SK-N-SH treated with all-trans-retinoic acid at 6 μM for 48 hours (cell line): ENCODE measurements around the gene IMP4.

Experiments
- ATAC-seq: fragments of 200-7000 bp; cut with Tn5 transposase; 3 replicates; pipeline ENCODE4 v1.9.1; 2020; ENCODE audit warnings: mild to moderate bottlenecking, moderate library complexity
- ARNTL ChIP-seq: fragments of 450-650 bp; formaldehyde crosslinking; IDR thresholded peaks from 2 replicates; pipeline ENCODE4 v1.5.0; 2020; ENCODE audit warnings: low read depth, mild to moderate bottlenecking, moderate library complexity, borderline replicate concordance
- BACH2 ChIP-seq: fragments of 250-450 bp; sonication (Bioruptor Pico); IDR thresholded peaks from 2 replicates; pipeline ENCODE4 v1.9.0; 2021; ENCODE audit warnings: mild to moderate bottlenecking, borderline replicate concordance
- CSDC2 ChIP-seq: fragments of 250-450 bp; sonication (Bioruptor Pico); IDR thresholded peaks from 2 replicates; pipeline ENCODE4 v1.5.0; 2020; ENCODE audit warnings: mild to moderate bottlenecking, moderate library complexity
- ESRRG ChIP-seq: fragments of 250-450 bp; sonication (Bioruptor Pico); IDR thresholded peaks from 2 replicates; pipeline ENCODE4 v1.6.1; 2021; ENCODE audit warnings: mild to moderate bottlenecking
- ISL1 ChIP-seq: fragments of 250-450 bp; sonication (Bioruptor Pico); IDR thresholded peaks from 2 replicates; pipeline ENCODE4 v2.1.2; 2022; ENCODE audit warnings: mild to moderate bottlenecking, moderate library complexity
- OSR1 ChIP-seq: fragments of 250-450 bp; sonication (Bioruptor Pico); IDR thresholded peaks from 2 replicates; pipeline ENCODE4 v1.8.0; 2022; ENCODE audit warnings: moderate library complexity, mild to moderate bottlenecking, inconsistent platforms
- PPARA ChIP-seq: fragments of 250-450 bp; sonication (Bioruptor Pico); IDR thresholded peaks from 2 replicates; pipeline ENCODE4 v1.5.0; 2020; ENCODE audit warnings: mild to moderate bottlenecking, borderline replicate concordance
- RARB ChIP-seq: fragments of 250-450 bp; sonication (Bioruptor Pico); IDR thresholded peaks from 2 replicates; pipeline ENCODE4 v1.8.0; 2021; ENCODE audit warnings: mild to moderate bottlenecking, moderate library complexity
- SNAI2 ChIP-seq: fragments of 250-450 bp; sonication (Bioruptor Pico); IDR thresholded peaks from 2 replicates; pipeline ENCODE4 v1.5.0; 2020; ENCODE audit warnings: mild to moderate bottlenecking, moderate library complexity
- TCF4 ChIP-seq: fragments of 250-450 bp; sonication (Bioruptor Pico); IDR thresholded peaks from 2 replicates; pipeline ENCODE4 v1.8.0; 2021; ENCODE audit warnings: mild to moderate bottlenecking, moderate library complexity, borderline replicate concordance
- TOX ChIP-seq: fragments of 250-450 bp; sonication (Bioruptor Pico); IDR thresholded peaks from 2 replicates; pipeline ENCODE4 v1.8.0; 2021; ENCODE audit warnings: mild to moderate bottlenecking, moderate library complexity, borderline replicate concordance
- ZFP30 ChIP-seq: fragments of 450-650 bp; formaldehyde crosslinking; IDR thresholded peaks from 2 replicates; pipeline ENCODE4 v1.5.0; 2022; ENCODE audit warnings: mild to moderate bottlenecking, moderate library complexity
- ZNF565 ChIP-seq: fragments of 450-650 bp; formaldehyde crosslinking; conservative IDR thresholded peaks from 2 replicates; pipeline ENCODE4 v1.5.0; 2020; ENCODE audit warnings: low read depth, mild to moderate bottlenecking, moderate library complexity
- ZNF8 ChIP-seq: fragments of 450-650 bp; formaldehyde crosslinking; IDR thresholded peaks from 2 replicates; pipeline ENCODE4 v1.5.0; 2020; ENCODE audit warnings: mild to moderate bottlenecking, moderate library complexity
- TF ChIP-seq, protein P1 (sequence below): fragments of 250-450 bp; sonication (Bioruptor Pico); IDR thresholded peaks from 2 replicates; pipeline ENCODE4 v1.5.0; 2020; ENCODE audit warnings: mild to moderate bottlenecking, moderate library complexity
- TF ChIP-seq, protein P2 (sequence below): fragments of 250-450 bp; sonication (Bioruptor Pico); IDR thresholded peaks from 2 replicates; pipeline ENCODE4 v1.8.0; 2021; ENCODE audit warnings: low read depth, mild to moderate bottlenecking, moderate library complexity, borderline replicate concordance
- TF ChIP-seq, protein P3 (sequence below): fragments of 250-450 bp; sonication (Bioruptor Pico); IDR thresholded peaks from 2 replicates; pipeline ENCODE4 v1.5.1; 2020; ENCODE audit warnings: low read depth, mild to moderate bottlenecking, moderate library complexity
- TF ChIP-seq, protein P4 (sequence below): fragments of 250-450 bp; sonication (Bioruptor Pico); IDR thresholded peaks from 2 replicates; pipeline ENCODE4 v1.8.0; 2020; ENCODE audit warnings: mild to moderate bottlenecking, moderate library complexity, borderline replicate concordance

IMP4 gene

DNA sequence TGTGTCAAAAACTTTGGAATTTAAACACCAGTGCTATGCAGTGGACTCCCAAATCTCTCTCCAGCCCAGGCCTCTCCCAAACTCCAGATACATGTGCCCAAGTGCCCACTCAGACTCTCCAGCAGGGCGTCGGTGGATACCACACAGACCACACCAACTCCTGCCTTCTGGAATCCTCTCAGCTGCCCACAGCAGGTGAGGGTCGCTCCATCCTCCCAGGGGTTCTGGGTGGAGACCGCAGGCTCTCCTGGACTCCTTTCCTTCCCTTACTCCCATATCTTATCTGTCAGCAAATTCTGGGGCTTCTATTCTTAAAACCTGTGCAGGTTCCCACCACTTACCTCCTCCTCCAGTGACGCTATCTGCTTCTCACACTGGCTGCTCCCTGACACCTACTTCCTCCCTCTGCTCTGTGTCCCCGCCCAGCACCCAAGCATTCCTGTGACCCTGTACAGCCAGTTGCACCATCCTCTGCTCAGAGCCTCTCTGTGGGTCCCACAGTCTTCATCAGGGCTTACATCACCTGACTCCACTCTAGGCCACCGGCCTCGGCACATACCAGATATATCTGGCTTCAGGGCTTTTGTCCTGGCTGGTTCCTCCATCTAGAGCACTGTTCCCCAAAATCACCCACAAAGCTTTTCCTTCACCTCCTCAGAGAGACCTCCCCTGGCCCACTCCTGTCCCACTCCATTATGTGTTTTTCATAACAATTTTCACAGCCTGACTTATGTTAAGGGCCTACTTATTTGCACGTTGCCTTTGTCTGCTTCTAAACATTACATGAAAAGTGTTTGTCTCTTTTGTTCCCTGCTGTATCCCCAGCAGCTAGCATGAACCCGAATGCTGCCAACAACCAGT lies 2.6 kb upstream of the IMP4 start:
- ATAC-seq: no peak
- TF ChIP-seq TOX (CRISPR knock-in tag) (no peak), ISL1 (CRISPR knock-in tag) (no peak), RARB (no peak), TCF4 (no peak), CSDC2 (no peak), PPARA (CRISPR knock-in tag) (no peak), ZNF8 (CRISPR knock-in tag) (no peak), ARNTL (CRISPR knock-in tag) (no peak), SNAI2 (CRISPR knock-in tag) (no peak), ZFP30 (no peak), OSR1 (CRISPR knock-in tag) (no peak), ZNF565 (CRISPR knock-in tag) (no peak)
- TF ChIP-seq, protein P1, sequence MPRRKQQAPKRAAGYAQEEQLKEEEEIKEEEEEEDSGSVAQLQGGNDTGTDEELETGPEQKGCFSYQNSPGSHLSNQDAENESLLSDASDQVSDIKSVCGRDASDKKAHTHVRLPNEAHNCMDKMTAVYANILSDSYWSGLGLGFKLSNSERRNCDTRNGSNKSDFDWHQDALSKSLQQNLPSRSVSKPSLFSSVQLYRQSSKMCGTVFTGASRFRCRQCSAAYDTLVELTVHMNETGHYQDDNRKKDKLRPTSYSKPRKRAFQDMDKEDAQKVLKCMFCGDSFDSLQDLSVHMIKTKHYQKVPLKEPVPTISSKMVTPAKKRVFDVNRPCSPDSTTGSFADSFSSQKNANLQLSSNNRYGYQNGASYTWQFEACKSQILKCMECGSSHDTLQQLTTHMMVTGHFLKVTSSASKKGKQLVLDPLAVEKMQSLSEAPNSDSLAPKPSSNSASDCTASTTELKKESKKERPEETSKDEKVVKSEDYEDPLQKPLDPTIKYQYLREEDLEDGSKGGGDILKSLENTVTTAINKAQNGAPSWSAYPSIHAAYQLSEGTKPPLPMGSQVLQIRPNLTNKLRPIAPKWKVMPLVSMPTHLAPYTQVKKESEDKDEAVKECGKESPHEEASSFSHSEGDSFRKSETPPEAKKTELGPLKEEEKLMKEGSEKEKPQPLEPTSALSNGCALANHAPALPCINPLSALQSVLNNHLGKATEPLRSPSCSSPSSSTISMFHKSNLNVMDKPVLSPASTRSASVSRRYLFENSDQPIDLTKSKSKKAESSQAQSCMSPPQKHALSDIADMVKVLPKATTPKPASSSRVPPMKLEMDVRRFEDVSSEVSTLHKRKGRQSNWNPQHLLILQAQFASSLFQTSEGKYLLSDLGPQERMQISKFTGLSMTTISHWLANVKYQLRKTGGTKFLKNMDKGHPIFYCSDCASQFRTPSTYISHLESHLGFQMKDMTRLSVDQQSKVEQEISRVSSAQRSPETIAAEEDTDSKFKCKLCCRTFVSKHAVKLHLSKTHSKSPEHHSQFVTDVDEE: no peak
- TF ChIP-seq, protein P2, sequence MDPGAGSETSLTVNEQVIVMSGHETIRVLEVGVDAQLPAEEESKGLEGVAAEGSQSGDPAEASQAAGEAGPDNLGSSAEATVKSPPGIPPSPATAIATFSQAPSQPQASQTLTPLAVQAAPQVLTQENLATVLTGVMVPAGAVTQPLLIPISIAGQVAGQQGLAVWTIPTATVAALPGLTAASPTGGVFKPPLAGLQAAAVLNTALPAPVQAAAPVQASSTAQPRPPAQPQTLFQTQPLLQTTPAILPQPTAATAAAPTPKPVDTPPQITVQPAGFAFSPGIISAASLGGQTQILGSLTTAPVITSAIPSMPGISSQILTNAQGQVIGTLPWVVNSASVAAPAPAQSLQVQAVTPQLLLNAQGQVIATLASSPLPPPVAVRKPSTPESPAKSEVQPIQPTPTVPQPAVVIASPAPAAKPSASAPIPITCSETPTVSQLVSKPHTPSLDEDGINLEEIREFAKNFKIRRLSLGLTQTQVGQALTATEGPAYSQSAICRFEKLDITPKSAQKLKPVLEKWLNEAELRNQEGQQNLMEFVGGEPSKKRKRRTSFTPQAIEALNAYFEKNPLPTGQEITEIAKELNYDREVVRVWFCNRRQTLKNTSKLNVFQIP (CRISPR knock-in tag): no peak
- TF ChIP-seq, protein P3, sequence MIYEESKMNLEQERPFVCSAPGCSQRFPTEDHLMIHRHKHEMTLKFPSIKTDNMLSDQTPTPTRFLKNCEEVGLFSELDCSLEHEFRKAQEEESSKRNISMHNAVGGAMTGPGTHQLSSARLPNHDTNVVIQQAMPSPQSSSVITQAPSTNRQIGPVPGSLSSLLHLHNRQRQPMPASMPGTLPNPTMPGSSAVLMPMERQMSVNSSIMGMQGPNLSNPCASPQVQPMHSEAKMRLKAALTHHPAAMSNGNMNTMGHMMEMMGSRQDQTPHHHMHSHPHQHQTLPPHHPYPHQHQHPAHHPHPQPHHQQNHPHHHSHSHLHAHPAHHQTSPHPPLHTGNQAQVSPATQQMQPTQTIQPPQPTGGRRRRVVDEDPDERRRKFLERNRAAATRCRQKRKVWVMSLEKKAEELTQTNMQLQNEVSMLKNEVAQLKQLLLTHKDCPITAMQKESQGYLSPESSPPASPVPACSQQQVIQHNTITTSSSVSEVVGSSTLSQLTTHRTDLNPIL: no peak
- TF ChIP-seq, protein P4, sequence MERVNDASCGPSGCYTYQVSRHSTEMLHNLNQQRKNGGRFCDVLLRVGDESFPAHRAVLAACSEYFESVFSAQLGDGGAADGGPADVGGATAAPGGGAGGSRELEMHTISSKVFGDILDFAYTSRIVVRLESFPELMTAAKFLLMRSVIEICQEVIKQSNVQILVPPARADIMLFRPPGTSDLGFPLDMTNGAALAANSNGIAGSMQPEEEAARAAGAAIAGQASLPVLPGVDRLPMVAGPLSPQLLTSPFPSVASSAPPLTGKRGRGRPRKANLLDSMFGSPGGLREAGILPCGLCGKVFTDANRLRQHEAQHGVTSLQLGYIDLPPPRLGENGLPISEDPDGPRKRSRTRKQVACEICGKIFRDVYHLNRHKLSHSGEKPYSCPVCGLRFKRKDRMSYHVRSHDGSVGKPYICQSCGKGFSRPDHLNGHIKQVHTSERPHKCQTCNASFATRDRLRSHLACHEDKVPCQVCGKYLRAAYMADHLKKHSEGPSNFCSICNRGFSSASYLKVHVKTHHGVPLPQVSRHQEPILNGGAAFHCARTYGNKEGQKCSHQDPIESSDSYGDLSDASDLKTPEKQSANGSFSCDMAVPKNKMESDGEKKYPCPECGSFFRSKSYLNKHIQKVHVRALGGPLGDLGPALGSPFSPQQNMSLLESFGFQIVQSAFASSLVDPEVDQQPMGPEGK (CRISPR knock-in tag): no peak

DNA sequence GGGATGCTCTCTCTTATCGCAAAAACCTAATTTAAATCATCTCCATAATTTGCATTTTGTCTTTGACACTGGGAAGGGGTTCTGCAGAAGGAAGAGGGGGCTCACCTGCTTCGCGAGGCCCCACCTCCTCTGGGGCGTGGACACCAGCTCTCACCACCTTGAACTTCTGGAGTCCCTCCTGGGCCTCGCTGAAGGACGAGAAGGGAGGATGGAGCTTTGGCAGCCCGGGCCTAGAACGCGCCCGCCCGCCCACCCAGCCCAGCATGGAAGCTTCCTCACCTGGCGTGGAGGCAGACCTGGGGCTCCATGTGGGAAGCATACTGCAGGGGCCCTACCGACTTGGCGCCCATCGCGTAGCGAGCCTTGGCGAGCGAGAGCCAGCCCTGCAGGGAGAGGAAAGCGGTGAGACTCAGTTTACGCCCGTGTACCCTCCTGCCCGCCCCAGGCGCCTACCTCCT lies 1.1 kb upstream of the IMP4 start:
- peak; percentile 3 for ATAC-seq
- TF ChIP-seq TCF4: no peak
- TF ChIP-seq ZFP30: no peak
- TF ChIP-seq OSR1 (CRISPR knock-in tag): no peak
- no peak for TF ChIP-seq ESRRG
- no peak for TF ChIP-seq BACH2 (CRISPR knock-in tag)
- TF ChIP-seq, protein P1: no peak
- TF ChIP-seq CSDC2: no peak
- TF ChIP-seq TOX (CRISPR knock-in tag): no peak
- TF ChIP-seq, protein P3: no peak
- TF ChIP-seq ZNF8 (CRISPR knock-in tag): no peak
- no peak for TF ChIP-seq SNAI2 (CRISPR knock-in tag)
- TF ChIP-seq, protein P4 (CRISPR knock-in tag): no peak
- TF ChIP-seq ZNF565 (CRISPR knock-in tag): no peak
